Activated naive CD4-positive, alpha-beta T cell treated with anti-CD3 and anti-CD28 coated beads, Interleukin-2, amount 50 U/mL, for 16 hours (primary cell): Measurements from ENCODE around the gene HBZ.
"Not testable (repeated sequence)": the region's sequence is repeated elsewhere in the genome, so short reads cannot be mapped to it uniquely, and the experiment has no call there.

ENCODE experiments used
- DNase-seq: peaks from one replicate; pipeline ENCODE4 v3.0.0-alpha.2; 2020

Gene HBZ

GRCh38 chr16:152141-153128, at the start of gene HBZ:
Gene HBZ (plus strand): TSS chr16:152644. CDS start chr16:152910, 266 bp downstream.
- no peak for DNase-seq

GRCh38 chr16:104355-104754, 48.1 kb upstream of the HBZ start:
- DNase-seq: no peak

GRCh38 chr16:104928-105327, 47.5 kb upstream of the HBZ start:
- no peak for DNase-seq

- no peak for DNase-seq
Measured at GRCh38 chr16:105521-105920, 46.9 kb upstream of the HBZ start.

- DNase-seq: peak; percentile 42
Measured at GRCh38 chr16:106623-107324, 45.7 kb upstream of the HBZ start.

GRCh38 chr16:112153-112840, 40.1 kb upstream of the HBZ start:
- DNase-seq: no peak

GRCh38 chr16:114327-114726, 38.1 kb upstream of the HBZ start:
- DNase-seq: no peak

- no peak for DNase-seq
Measured at GRCh38 chr16:116015-116414, 36.4 kb upstream of the HBZ start.

GRCh38 chr16:117379-118365, 34.8 kb upstream of the HBZ start:
- peak; percentile 71 for DNase-seq

- DNase-seq: no peak
Measured at GRCh38 chr16:118857-119256, 33.6 kb upstream of the HBZ start.

- DNase-seq: no peak
Measured at GRCh38 chr16:119295-119694, 33.1 kb upstream of the HBZ start.

GRCh38 chr16:119835-120491, 32.5 kb upstream of the HBZ start:
- DNase-seq: no peak

- DNase-seq: no peak
Measured at GRCh38 chr16:120756-121155, 31.7 kb upstream of the HBZ start.

- DNase-seq: no peak
Measured at GRCh38 chr16:122361-122760, 30.1 kb upstream of the HBZ start.

GRCh38 chr16:123558-124350, 28.7 kb upstream of the HBZ start:
- not testable (repeated sequence) for DNase-seq

GRCh38 chr16:125011-125410, 27.4 kb upstream of the HBZ start:
- no peak for DNase-seq

- DNase-seq: no peak
Measured at GRCh38 chr16:129075-129474, 23.4 kb upstream of the HBZ start.

GRCh38 chr16:130533-131173, 21.8 kb upstream of the HBZ start:
- no peak for DNase-seq

- DNase-seq: no peak
Measured at GRCh38 chr16:132120-132519, 20.3 kb upstream of the HBZ start.

- no peak for DNase-seq
Measured at GRCh38 chr16:133716-134115, 18.7 kb upstream of the HBZ start.
